Endothelial cell of umbilical vein (primary cell): ENCODE measurements around the gene SPATA3. TPM values are rescaled to one million over a fixed set of nuclear protein-coding genes. Genes with fewer than 3 reads are reported as not detected.

Experiments
- BruUV-seq: library from RNA; stranded (reverse); fragments of 400-500 nt; replicated peaks from 2 replicates; lab custom pipeline; 2021; lab: Mats Ljungman, UMichigan
- CTCF ChIA-PET: fragments of 300-600, 350-600 bp; sonication (Branson Sonifier 250); formaldehyde crosslinking; loops from one replicate; lab custom pipeline; 2021; ENCODE audit warnings: antibody characterized with exemption, inconsistent platforms; lab: Charles Lee
- POLR2A ChIA-PET: fragments of 300-600, 350-600 bp; sonication (Branson Sonifier 250); formaldehyde crosslinking; loops from one replicate; lab custom pipeline; 2021; ENCODE audit warnings: antibody characterized with exemption, inconsistent platforms; lab: Charles Lee
- DNase-seq: peaks from one replicate; pipeline ENCODE4 v3.0.0-alpha.2; 2011; ENCODE audit warnings: low read depth, low spot score
- FAIRE-seq: peaks from 2 replicates; lab custom pipeline; 2011; peaks lifted over from hg19 to GRCh38; lab: Jason Lieb, UNC
- H2AFZ ChIP-seq: 2 replicates; pipeline ENCODE4 v1.6.0; 2012; ENCODE audit warnings: low read depth, low read length, control low read depth, inconsistent platforms
- H3K27ac ChIP-seq: 2 replicates; pipeline ENCODE4 v1.5.1; 2011; ENCODE audit warnings: low read depth, mild to moderate bottlenecking, control low read depth, low read length, moderate library complexity; ENCODE audit not compliant: insufficient read depth
- H3K27me3 ChIP-seq, 2 experiments: 2 replicates each; pipeline versions ENCODE4 v1.6.0 to v1.6.1; 2011; ENCODE audit warnings: low read length in 2 of 2, mixed read lengths in 1 of 2; ENCODE audit not compliant: control insufficient read depth in 2 of 2, insufficient read depth in 2 of 2
- H3K36me3 ChIP-seq, 2 experiments: 2 replicates in 1 of 2; 3 replicates in 1 of 2; pipeline ENCODE4 v1.5.1; 2011; ENCODE audit warnings: low read length in 2 of 2, mild to moderate bottlenecking in 1 of 2, moderate library complexity in 1 of 2; ENCODE audit not compliant: control insufficient read depth in 2 of 2, insufficient read depth in 2 of 2; ENCODE audit errors: extremely low read depth in 1 of 2
- H3K4me1 ChIP-seq: 3 replicates; pipeline ENCODE4 v1.5.1; 2011; ENCODE audit warnings: mild to moderate bottlenecking, low read length; ENCODE audit not compliant: control insufficient read depth, insufficient read depth; ENCODE audit errors: extremely low read depth
- H3K4me2 ChIP-seq: 2 replicates; pipeline ENCODE4 v1.6.1; 2011; ENCODE audit warnings: low read length, control low read depth, mixed read lengths; ENCODE audit not compliant: insufficient read depth
- H3K4me3 ChIP-seq, 3 experiments: fragments of 200-600 bp in 1 of 3; sonication (generic), shearing (Covaris generic) in 1 of 3; replicated peaks in 1 of 3; 2 replicates each; pipeline ENCODE4 v1.5.1; 2011 to 2016; ENCODE audit warnings: control low read depth in 3 of 3, low read length in 3 of 3, mild to moderate bottlenecking in 2 of 3, inconsistent platforms in 1 of 3, low read depth in 1 of 3, moderate library complexity in 1 of 3; ENCODE audit not compliant: insufficient read depth in 1 of 3
- H3K79me2 ChIP-seq: 2 replicates; pipeline ENCODE4 v1.6.0; 2012; ENCODE audit warnings: low read length, inconsistent platforms; ENCODE audit not compliant: control insufficient read depth, insufficient read depth
- H3K9ac ChIP-seq: replicated peaks from 2 replicates; pipeline ENCODE3; 2011; ENCODE audit warnings: low read length, control low read depth; ENCODE audit not compliant: insufficient read depth; ENCODE audit errors: extremely low read depth
- H3K9me1 ChIP-seq: replicated peaks from 3 replicates; pipeline ENCODE4 v1.6.0; 2011; ENCODE audit warnings: mild to moderate bottlenecking, low read length; ENCODE audit not compliant: control insufficient read depth, insufficient read depth; ENCODE audit errors: extremely low read depth
- H3K9me3 ChIP-seq: replicated peaks from 2 replicates; pipeline ENCODE4 v1.5.1; 2012; ENCODE audit warnings: low read length, inconsistent platforms; ENCODE audit not compliant: control insufficient read depth, insufficient read depth
- H4K20me1 ChIP-seq: replicated peaks from 2 replicates; pipeline ENCODE3; 2011; ENCODE audit warnings: mild to moderate bottlenecking, low read length; ENCODE audit not compliant: control insufficient read depth, insufficient read depth; ENCODE audit errors: extremely low read depth
- EZH2 ChIP-seq: IDR thresholded peaks from 2 replicates; pipeline ENCODE4 v1.6.1; 2012; ENCODE audit warnings: borderline replicate concordance, low read depth, mild to moderate bottlenecking, moderate library complexity, low read length, inconsistent platforms; ENCODE audit not compliant: severe bottlenecking
- FOS ChIP-seq: IDR thresholded peaks from 2 replicates; pipeline ENCODE4 v1.6.1; 2011; ENCODE audit warnings: mild to moderate bottlenecking, low read length, moderate library complexity, borderline replicate concordance; ENCODE audit not compliant: insufficient read depth
- GATA2 ChIP-seq: IDR thresholded peaks from 2 replicates; pipeline ENCODE4 v1.7.0; 2011; ENCODE audit warnings: low read depth, mild to moderate bottlenecking, moderate library complexity, mixed read lengths, low read length; ENCODE audit not compliant: insufficient read length, insufficient read depth
- JUN ChIP-seq: IDR thresholded peaks from 2 replicates; pipeline ENCODE4 v1.6.1; 2011; ENCODE audit warnings: borderline replicate concordance, low read depth; ENCODE audit not compliant: insufficient read length, insufficient read depth
- MAX ChIP-seq: IDR thresholded peaks from 2 replicates; pipeline ENCODE4 v1.6.1; 2011; ENCODE audit not compliant: insufficient read depth, insufficient read length
- MYC ChIP-seq: IDR thresholded peaks from one replicate; pipeline ENCODE4 v1.6.1; 2011; ENCODE audit warnings: mild to moderate bottlenecking, low read depth, low read length
- POLR2A ChIP-seq: IDR thresholded peaks from 2 replicates; pipeline ENCODE4 v1.6.1; 2012; ENCODE audit warnings: low read depth, mild to moderate bottlenecking, control low read depth, low read length
- dilution Hi-C: fragments of 300-500 bp; cut with MboI; formaldehyde crosslinking; loops from one replicate; pipeline ENCODE4 v1.15.0; 2019; ENCODE audit warnings: low sequenced_read_pairs; ENCODE audit not compliant: extremely low pct_ligation_motif_present
- intact Hi-C: fragments of 100-400 bp; cut with micrococcal nuclease; formaldehyde crosslinking; loops from one replicate; pipeline ENCODE4 v1.10.0; 2022
- polyA plus RNA-seq, 4 experiments: library from polyadenylated mRNA; depleted of rRNA in 3 of 4; stranded (reverse) in 3 of 4; unstranded in 1 of 4; fragments of >200 nt; gene quantifications; 2 replicates each; pipeline versions ENCODE4 v1.2.1 to v1.2.3, GENCODE V29; 2011 to 2012; ENCODE audit warnings: missing spikeins in 1 of 4
- total RNA-seq: library from RNA; stranded (reverse); gene quantifications from 2 replicates; pipeline ENCODE4 v1.2.3, GENCODE V29; 2021

Gene SPATA3
- total and polyA plus RNA-seq, 2 donors (not counting 3 experiments of a cell fraction or from before 2014, with no cell fraction given), result not detected

DNA sequence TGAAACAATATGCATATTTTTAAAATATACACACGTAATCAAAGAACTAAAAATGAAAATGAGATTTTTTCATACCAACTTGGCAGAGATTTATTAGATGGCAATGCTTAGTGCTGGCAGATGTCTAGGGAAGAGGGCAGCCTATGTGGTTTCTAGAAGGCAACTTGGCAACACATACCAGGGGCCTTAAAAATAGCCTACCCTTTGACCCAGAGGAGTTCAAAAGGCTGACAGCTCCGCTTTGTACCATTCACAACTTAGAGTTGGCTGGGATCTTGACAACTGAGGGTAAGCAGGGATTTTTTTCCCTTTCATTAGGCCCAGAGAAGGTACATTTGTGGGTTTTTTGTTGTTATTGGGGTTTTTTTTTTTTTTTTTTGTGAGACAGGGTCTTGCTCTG lies 44.5 kb upstream of the SPATA3 start:
- CTCF ChIA-PET, result interaction anchor here (1.6 kb wide), 1 partner anchor 104 kb away, joined by 4 read pairs; no protein-coding TSS in a partner anchor
- Histone ChIP-seq H3K27me3 (peaks cover 4 to 7% of the 10 kb centered on the region in 2 experiments), H3K79me2 (no peaks in the 10 kb centered on the region), H3K27ac (no peak overlapping the region), H3K9me3 (no peaks in the 10 kb centered on the region), H2AFZ (no peak overlapping the region), H3K4me1 (no peaks in the 10 kb centered on the region), H3K9me1 (no peaks in the 10 kb centered on the region), H3K9ac (no peak overlapping the region), H3K36me3 (no peaks in the 10 kb centered on the region), H4K20me1 (no peaks in the 10 kb centered on the region), H3K4me3 (no peak overlapping the region), H3K4me2 (no peak overlapping the region)
- POLR2A ChIA-PET, result interaction anchor here (0.6 kb wide), 1 partner anchor 12 kb away, joined by 4 read pairs; no protein-coding TSS in a partner anchor
- no peak for TF ChIP-seq GATA2
- no peak for TF ChIP-seq MAX
- TF ChIP-seq MYC, result no peak
- no peak for TF ChIP-seq FOS
- no peak for TF ChIP-seq EZH2
- no peak for TF ChIP-seq JUN
- TF ChIP-seq POLR2A, result no peak
- intact Hi-C loops (no loop called here), dilution Hi-C loops (no loop called here)
- FAIRE-seq, result no peak
- no peak for DNase-seq
- BruUV-seq, result no TSS peak
